ENCODE measurements around the gene MGAT5B. TPM values are rescaled to one million over a fixed set of nuclear protein-coding genes. Genes with fewer than 3 reads are reported as not detected.

The MGAT5B gene
- total and polyA plus RNA-seq, 10 of the 15 experiments (the other 5 are each of a cell fraction or from before 2014, with no cell fraction given): 0.13 TPM; not detected in 9

DNA sequence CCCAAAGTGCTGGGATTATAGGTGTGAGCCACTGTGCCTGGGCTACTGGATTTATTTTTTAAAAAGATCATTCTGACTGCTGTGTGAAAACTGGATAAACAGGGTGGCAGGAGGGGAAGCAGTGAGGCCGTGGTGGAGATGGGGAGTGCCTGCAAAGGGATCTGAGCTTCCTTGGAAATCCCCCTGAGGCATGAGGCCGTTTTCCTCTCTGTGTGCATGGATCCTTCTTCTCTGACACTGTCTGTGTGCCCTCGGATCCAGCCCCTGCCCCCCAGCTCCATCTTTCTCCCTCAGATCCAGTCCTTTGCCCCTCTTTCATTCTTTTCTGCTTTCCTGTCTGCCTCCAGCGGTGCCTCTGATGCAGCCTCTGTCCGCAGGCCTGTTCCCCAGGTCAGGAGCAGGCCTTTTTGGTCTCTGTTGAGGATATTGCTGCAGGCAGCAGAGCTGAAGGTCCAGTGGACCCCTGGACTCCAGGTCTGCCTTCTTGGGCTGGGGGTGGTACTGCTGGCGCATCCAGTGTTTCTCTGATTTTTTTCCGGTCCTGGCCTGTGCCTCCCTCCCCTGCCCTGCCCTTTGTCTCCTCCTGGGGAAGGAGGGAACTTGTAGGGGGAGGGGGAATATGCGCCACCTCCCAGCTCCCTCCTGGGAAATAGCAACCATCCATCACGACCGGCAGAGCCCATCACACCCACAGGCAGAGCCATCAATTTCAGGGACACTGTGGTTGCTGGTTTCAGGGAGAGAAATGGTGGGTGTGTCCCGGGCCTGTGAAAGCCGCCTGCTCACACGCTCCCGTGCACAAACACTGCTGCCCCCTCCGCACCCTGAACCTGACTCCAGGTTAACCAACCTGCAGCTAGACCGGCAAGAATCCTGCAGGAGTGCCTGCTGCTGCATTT, 17.0 kb downstream of the MGAT5B start:
- no peaks in the 10 kb centered on the region for H4K20me1 ChIP-seq (ENCODE audit: control insufficient read depth, insufficient read depth)
- H3K36me3 ChIP-seq (ENCODE audit: control insufficient read depth in 2 of 2, insufficient read depth in 2 of 2, low read length in 1 of 2): no peaks in the 10 kb centered on the region
- RAD21 ChIA-PET (ENCODE audit: unreplicated experiment): no interaction called here
- in situ Hi-C loops (cut with MboI): no loop called here
- FAIRE-seq: no peak
- DNase-seq (ENCODE audit: low read depth, low spot score): no peak
- CTCF ChIA-PET: no interaction called here
- H3K4me3 ChIP-seq: no peak overlapping the region
- H3K27ac ChIP-seq (ENCODE audit: control insufficient read depth, insufficient read depth): no peak overlapping the region
- no peak overlapping the region for H3K9ac ChIP-seq (ENCODE audit: control insufficient read depth, insufficient read depth, low read length)
- no peaks in the 10 kb centered on the region for H3K9me3 ChIP-seq (replicated peaks; ENCODE audit: control insufficient read depth, insufficient read depth, low read length)
- POLR2A ChIA-PET: no interaction called here
- no peaks in the 10 kb centered on the region for H3K79me2 ChIP-seq (ENCODE audit: control insufficient read depth, insufficient read depth, low read length)
- no peaks in the 10 kb centered on the region for H3K4me1 ChIP-seq (ENCODE audit: control insufficient read depth, insufficient read depth, low read length)
- no peak overlapping the region for H3K4me2 ChIP-seq (ENCODE audit: control insufficient read depth, insufficient read depth)
- SMC1A ChIA-PET (ENCODE audit: uncharacterized antibody, unreplicated experiment): interaction anchor here (0.9 kb wide), 1 partner anchor 13 kb away, joined by 3 read pairs; no protein-coding TSS in a partner anchor
- ATAC-seq: no peak
- WGBS (ENCODE audit: insufficient coverage, insufficient replicate concordance, low lambda C conversion rate, missing lambda C conversion rate): 29% methylated on average over 15 of the region's 16 CpGs
- BruUV-seq (replicated peaks): no TSS peak
- intact Hi-C loops (cut with micrococcal nuclease; ENCODE audit: unreplicated experiment): no loop called here
- no peak overlapping the region for H2AFZ ChIP-seq (ENCODE audit: control insufficient read depth, low read depth, low read length)
- peaks cover 2% of the 10 kb centered on the region in 2 experiments; a peak in 3 of 4 replicates for H3K27me3 ChIP-seq (replicated peaks in 1 of 2; ENCODE audit: control insufficient read depth in 2 of 2, insufficient read depth in 2 of 2, low read length in 1 of 2)
- TF ChIP-seq GATAD2B (conservative IDR thresholded peaks at IDR 0.05; ENCODE audit: low read depth): no peak
- TF ChIP-seq EED (IDR thresholded peaks at IDR 0.05; ENCODE audit: low read depth): no peak
- no peak for TF ChIP-seq STAT3 (IDR thresholded peaks at IDR 0.05; ENCODE audit: low read depth, low read length)
- no peak for TF ChIP-seq YY1 (IDR thresholded peaks at IDR 0.05; ENCODE audit: low read depth, low read length)
- TF ChIP-seq PRDM15 (CRISPR knock-in tag; IDR thresholded peaks at IDR 0.05): no peak
- TF ChIP-seq, protein P1, sequence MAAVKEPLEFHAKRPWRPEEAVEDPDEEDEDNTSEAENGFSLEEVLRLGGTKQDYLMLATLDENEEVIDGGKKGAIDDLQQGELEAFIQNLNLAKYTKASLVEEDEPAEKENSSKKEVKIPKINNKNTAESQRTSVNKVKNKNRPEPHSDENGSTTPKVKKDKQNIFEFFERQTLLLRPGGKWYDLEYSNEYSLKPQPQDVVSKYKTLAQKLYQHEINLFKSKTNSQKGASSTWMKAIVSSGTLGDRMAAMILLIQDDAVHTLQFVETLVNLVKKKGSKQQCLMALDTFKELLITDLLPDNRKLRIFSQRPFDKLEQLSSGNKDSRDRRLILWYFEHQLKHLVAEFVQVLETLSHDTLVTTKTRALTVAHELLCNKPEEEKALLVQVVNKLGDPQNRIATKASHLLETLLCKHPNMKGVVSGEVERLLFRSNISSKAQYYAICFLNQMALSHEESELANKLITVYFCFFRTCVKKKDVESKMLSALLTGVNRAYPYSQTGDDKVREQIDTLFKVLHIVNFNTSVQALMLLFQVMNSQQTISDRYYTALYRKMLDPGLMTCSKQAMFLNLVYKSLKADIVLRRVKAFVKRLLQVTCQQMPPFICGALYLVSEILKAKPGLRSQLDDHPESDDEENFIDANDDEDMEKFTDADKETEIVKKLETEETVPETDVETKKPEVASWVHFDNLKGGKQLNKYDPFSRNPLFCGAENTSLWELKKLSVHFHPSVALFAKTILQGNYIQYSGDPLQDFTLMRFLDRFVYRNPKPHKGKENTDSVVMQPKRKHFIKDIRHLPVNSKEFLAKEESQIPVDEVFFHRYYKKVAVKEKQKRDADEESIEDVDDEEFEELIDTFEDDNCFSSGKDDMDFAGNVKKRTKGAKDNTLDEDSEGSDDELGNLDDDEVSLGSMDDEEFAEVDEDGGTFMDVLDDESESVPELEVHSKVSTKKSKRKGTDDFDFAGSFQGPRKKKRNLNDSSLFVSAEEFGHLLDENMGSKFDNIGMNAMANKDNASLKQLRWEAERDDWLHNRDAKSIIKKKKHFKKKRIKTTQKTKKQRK (IDR thresholded peaks at IDR 0.05; ENCODE audit: low read depth, low read length): no peak
- no peak for TF ChIP-seq IRF4 (IDR thresholded peaks at IDR 0.05; ENCODE audit: low read depth, low read length)
- no peak for TF ChIP-seq TARDBP (IDR thresholded peaks at IDR 0.05; ENCODE audit: borderline replicate concordance)
- TF ChIP-seq SMAD1 (IDR thresholded peaks at IDR 0.05; ENCODE audit: low read depth, partially characterized antibody): no peak
- no peak for TF ChIP-seq POLR2AphosphoS2 (IDR thresholded peaks at IDR 0.05; ENCODE audit: low read depth, low read length)
- TF ChIP-seq SKIL (IDR thresholded peaks at IDR 0.05; ENCODE audit: low read depth, poor library complexity, severe bottlenecking): no peak
